Measurements from ENCODE around the gene FRMD4B.

DNA sequence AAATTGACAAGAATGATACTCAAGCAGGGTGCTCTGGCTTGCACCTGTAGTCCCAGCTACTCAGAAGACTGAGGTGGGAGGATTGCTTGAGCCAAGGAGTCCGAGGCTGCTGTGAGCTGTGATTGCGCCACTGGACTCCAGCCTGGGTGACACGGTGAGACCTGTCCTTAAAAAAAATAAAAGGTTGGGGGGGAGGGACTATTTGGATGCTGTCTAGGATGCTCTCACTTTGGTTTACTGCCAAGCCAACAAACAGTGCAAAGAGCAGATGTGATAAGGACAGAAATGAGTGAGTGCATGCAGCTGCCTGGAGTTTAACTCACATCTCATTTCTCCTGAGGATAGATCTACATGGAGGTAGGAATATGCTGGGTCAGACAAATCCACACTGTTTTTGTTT lies 130.0 kb downstream of the FRMD4B start:
- TF ChIP-seq CTCF (IDR thresholded peaks at IDR 0.05; ENCODE audit: borderline replicate concordance, extremely low read depth, low read length, poor library complexity, severe bottlenecking) (no peak), EZH2 (IDR thresholded peaks at IDR 0.05; ENCODE audit: borderline replicate concordance, low read depth, low read length, severe bottlenecking) (no peak)

All from DND-41 (cell line).